Panc1 (cell line): ENCODE results near the gene PRDX6. TPM values are rescaled to one million over a fixed set of nuclear protein-coding genes. Genes with fewer than 3 reads are reported as not detected.

Experiments
- ATAC-seq: fragments of 200-7000 bp; cut with Tn5 transposase; 2 replicates; pipeline ENCODE4 v1.9.1; 2020; ENCODE audit warnings: mild to moderate bottlenecking, moderate library complexity
- BruUV-seq: library from RNA; stranded (reverse); fragments of 400-500 nt; replicated peaks from 2 replicates; lab custom pipeline; 2021; lab: Mats Ljungman, UMichigan
- CTCF ChIA-PET: fragments of 300-600 bp; sonication (Branson Sonifier 250); formaldehyde crosslinking; loops from one replicate; lab custom pipeline; 2022; ENCODE audit warnings: antibody characterized with exemption; lab: Charles Lee
- POLR2A ChIA-PET: fragments of 300-600 bp; sonication (Branson Sonifier 250); formaldehyde crosslinking; loops from one replicate; lab custom pipeline; 2022; ENCODE audit warnings: antibody characterized with exemption; lab: Charles Lee
- DNase-seq: peaks from one replicate; pipeline ENCODE4 v3.0.0-alpha.2; 2010; ENCODE audit warnings: low read depth, low spot score
- H3K27ac ChIP-seq: 2 replicates; pipeline ENCODE4 v1.5.1; 2011; ENCODE audit warnings: mild to moderate bottlenecking, low read length, inconsistent platforms
- H3K27me3 ChIP-seq: fragments of 200-500 bp; sonication (Bioruptor generic); 2 replicates; pipeline ENCODE4 v1.6.0; 2014; ENCODE audit warnings: low read length, inconsistent platforms; ENCODE audit not compliant: control insufficient read depth, insufficient read depth
- H3K36me3 ChIP-seq: fragments of 200-500 bp; sonication (Bioruptor generic); 2 replicates; pipeline ENCODE4 v1.5.1; 2014; ENCODE audit warnings: inconsistent platforms, mild to moderate bottlenecking, low read length, moderate library complexity; ENCODE audit not compliant: control insufficient read depth, insufficient read depth
- H3K4me1 ChIP-seq: 2 replicates; pipeline ENCODE4 v1.5.1; 2011; ENCODE audit warnings: inconsistent platforms, mild to moderate bottlenecking, low read length, moderate library complexity; ENCODE audit not compliant: control insufficient read depth, insufficient read depth
- H3K4me3 ChIP-seq, 2 experiments: 2 replicates each; pipeline ENCODE4 v1.5.1; 2011 to 2012; ENCODE audit warnings: low read depth in 2 of 2, low read length in 2 of 2, mild to moderate bottlenecking in 2 of 2, inconsistent platforms in 1 of 2, moderate library complexity in 1 of 2
- H3K9me3 ChIP-seq: fragments of 200-500 bp; sonication (Bioruptor generic); 2 replicates; pipeline ENCODE4 v1.5.1; 2014; ENCODE audit warnings: low read depth, mild to moderate bottlenecking, inconsistent platforms, low read length, moderate library complexity; ENCODE audit not compliant: control insufficient read depth, insufficient read depth
- POLR2AphosphoS5 ChIP-seq: IDR thresholded peaks from 2 replicates; pipeline ENCODE4 v1.6.1; 2012; ENCODE audit warnings: mild to moderate bottlenecking, low read depth, low read length, moderate library complexity
- REST ChIP-seq, 2 experiments: IDR thresholded peaks; 2 replicates each; pipeline ENCODE4 v1.6.1; 2011 to 2012; ENCODE audit warnings: low read depth in 2 of 2, control low read depth in 1 of 2, low read length in 1 of 2, mild to moderate bottlenecking in 1 of 2, moderate library complexity in 1 of 2; ENCODE audit not compliant: insufficient read depth in 1 of 2
- SIN3A ChIP-seq: IDR thresholded peaks from 2 replicates; pipeline ENCODE4 v1.6.1; 2012; ENCODE audit warnings: low read depth, mild to moderate bottlenecking, low read length, moderate library complexity, borderline replicate concordance; ENCODE audit not compliant: insufficient read depth
- TCF7L2 ChIP-seq: IDR thresholded peaks from 2 replicates; pipeline ENCODE4 v1.6.1; 2011; ENCODE audit warnings: mild to moderate bottlenecking, low read depth, low read length, inconsistent platforms
- in situ Hi-C: cut with HindIII; loops from 2 replicates; pipeline ENCODE4 v1.10.0; 2016; ENCODE audit warnings: low sequenced_read_pairs, low pct_unique_long_range_greater_than_20kb
- intact Hi-C: fragments of 100-400 bp; cut with micrococcal nuclease; formaldehyde crosslinking; loops from one replicate; pipeline ENCODE4 v1.10.0; 2022; ENCODE audit not compliant: unreplicated experiment
- total RNA-seq: library from RNA; stranded (reverse); gene quantifications from one replicate; pipeline ENCODE4 v1.2.1, GENCODE V29; 2021; ENCODE audit not compliant: unreplicated experiment
- TF ChIP-seq, protein P1 (sequence below): fragments of 450-650 bp; IDR thresholded peaks from 2 replicates; pipeline ENCODE4 v1.5.1; 2017; ENCODE audit warnings: mild to moderate bottlenecking

The PRDX6 gene
- total RNA-seq, 1 experiment from 2014 or later = 157 TPM

DNA sequence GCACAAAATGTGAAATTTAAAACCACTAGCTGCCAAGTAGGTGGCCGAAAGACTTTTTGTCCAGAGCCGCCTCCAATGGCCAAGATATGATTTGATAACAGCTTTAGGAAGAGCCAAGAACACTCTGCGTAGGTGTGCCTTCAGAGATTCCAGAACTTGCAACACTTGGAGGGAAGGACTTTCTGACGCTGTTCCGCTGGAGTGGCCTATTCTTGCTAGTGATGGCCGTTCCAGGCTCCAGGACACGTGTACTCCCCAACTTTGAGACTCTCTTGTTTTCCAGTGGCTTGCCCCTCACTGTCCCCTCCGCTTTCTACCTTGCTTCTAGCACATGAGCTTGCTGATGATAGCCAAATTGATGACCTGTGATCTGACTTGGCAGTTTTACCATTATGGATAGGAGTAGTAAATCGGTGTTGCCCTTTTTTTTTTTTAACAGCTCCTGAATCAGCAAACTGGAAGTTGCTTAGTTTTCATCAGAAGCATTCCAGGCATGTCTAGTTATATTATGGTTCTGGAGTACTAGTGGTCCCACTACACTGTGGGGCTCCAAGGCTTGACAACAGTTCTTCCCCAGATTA lies 1.0 kb downstream of the PRDX6 start:
- Histone ChIP-seq H3K27ac (peak overlapping the region; percentile 83), H3K4me1 (peaks cover 36% of the 10 kb centered on the region), H3K27me3 (no peaks in the 10 kb centered on the region), H3K9me3 (no peaks in the 10 kb centered on the region), H3K36me3 (peaks cover 33% of the 10 kb centered on the region), H3K4me3 (peak overlapping the region; percentile 73 to 95)
- ATAC-seq (no peak), DNase-seq (no peak)
- ChIA-PET CTCF (interaction anchor here (1.0 kb wide), 1 partner anchor 49 kb away, joined by 3 read pairs; no protein-coding TSS in a partner anchor), POLR2A (no interaction called here)
- TF ChIP-seq, protein P1, sequence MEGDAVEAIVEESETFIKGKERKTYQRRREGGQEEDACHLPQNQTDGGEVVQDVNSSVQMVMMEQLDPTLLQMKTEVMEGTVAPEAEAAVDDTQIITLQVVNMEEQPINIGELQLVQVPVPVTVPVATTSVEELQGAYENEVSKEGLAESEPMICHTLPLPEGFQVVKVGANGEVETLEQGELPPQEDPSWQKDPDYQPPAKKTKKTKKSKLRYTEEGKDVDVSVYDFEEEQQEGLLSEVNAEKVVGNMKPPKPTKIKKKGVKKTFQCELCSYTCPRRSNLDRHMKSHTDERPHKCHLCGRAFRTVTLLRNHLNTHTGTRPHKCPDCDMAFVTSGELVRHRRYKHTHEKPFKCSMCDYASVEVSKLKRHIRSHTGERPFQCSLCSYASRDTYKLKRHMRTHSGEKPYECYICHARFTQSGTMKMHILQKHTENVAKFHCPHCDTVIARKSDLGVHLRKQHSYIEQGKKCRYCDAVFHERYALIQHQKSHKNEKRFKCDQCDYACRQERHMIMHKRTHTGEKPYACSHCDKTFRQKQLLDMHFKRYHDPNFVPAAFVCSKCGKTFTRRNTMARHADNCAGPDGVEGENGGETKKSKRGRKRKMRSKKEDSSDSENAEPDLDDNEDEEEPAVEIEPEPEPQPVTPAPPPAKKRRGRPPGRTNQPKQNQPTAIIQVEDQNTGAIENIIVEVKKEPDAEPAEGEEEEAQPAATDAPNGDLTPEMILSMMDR = no peak
- TF ChIP-seq POLR2AphosphoS5 (no peak), TCF7L2 (no peak), SIN3A (no peak), REST (IDR thresholded peaks at IDR 0.05; ENCODE audit: insufficient read depth in 1 of 2, low read depth in 2 of 2, low read length in 1 of 2) (no peak)
- BruUV-seq = no TSS peak
- intact Hi-C loops = no loop called here
- in situ Hi-C loops = no loop called here

GRCh38 chr1:173479649-173480048 lies 2.5 kb downstream of the PRDX6 start:
- Histone ChIP-seq H3K36me3 (peaks cover 41% of the 10 kb centered on the region), H3K27me3 (no peaks in the 10 kb centered on the region), H3K4me3 (no peak overlapping the region), H3K27ac (no peak overlapping the region), H3K9me3 (no peaks in the 10 kb centered on the region), H3K4me1 (peaks cover 26% of the 10 kb centered on the region)
- in situ Hi-C loops (no loop called here), intact Hi-C loops (no loop called here)
- ATAC-seq = no peak
- DNase-seq = no peak
- BruUV-seq = no TSS peak
- ChIA-PET POLR2A (no interaction called here), CTCF (no interaction called here)
- TF ChIP-seq REST (IDR thresholded peaks at IDR 0.05; ENCODE audit: insufficient read depth in 1 of 2, low read depth in 2 of 2, low read length in 1 of 2) (no peak), POLR2AphosphoS5 (no peak), SIN3A (no peak), TCF7L2 (no peak)
- TF ChIP-seq, protein P1 = no peak
